K562 (cell line): ENCODE results near the gene SPEG. TPM values are rescaled to one million over a fixed set of nuclear protein-coding genes. Genes with fewer than 3 reads are reported as not detected.

Experiments used
- CHD2 ChIP-seq: IDR thresholded peaks from 2 replicates; pipeline ENCODE4 v1.6.1; 2011; ENCODE audit warnings: low read depth, low read length
- FIP1L1 ChIP-seq: fragments of 200-400 bp; formaldehyde crosslinking; IDR thresholded peaks from 2 replicates; pipeline ENCODE4 v1.6.1; 2018; ENCODE audit warnings: mild to moderate bottlenecking, low read depth, low read length; ENCODE audit not compliant: poor library complexity, severe bottlenecking
- GATAD2A ChIP-seq: fragments of 450-650 bp; IDR thresholded peaks from 2 replicates; pipeline ENCODE4 v1.6.1; 2017
- HNRNPLL ChIP-seq: fragments of 200-400 bp; formaldehyde crosslinking; IDR thresholded peaks from 2 replicates; pipeline ENCODE4 v1.6.1; 2017; ENCODE audit warnings: low read length, low read depth, mild to moderate bottlenecking; ENCODE audit not compliant: poor library complexity, severe bottlenecking
- L3MBTL2 ChIP-seq: fragments of 450-650 bp; IDR thresholded peaks from 2 replicates; pipeline ENCODE4 v1.6.1; 2016; ENCODE audit warnings: mild to moderate bottlenecking, moderate library complexity
- MIER1 ChIP-seq: fragments of 450-650 bp; IDR thresholded peaks from 2 replicates; pipeline ENCODE4 v1.6.1; 2016; ENCODE audit warnings: antibody characterized with exemption, mild to moderate bottlenecking, low read depth
- MTA2 ChIP-seq: fragments of 450-650 bp; IDR thresholded peaks from 2 replicates; pipeline ENCODE4 v1.6.1; 2016; ENCODE audit warnings: low read depth
- STAT5A ChIP-seq: IDR thresholded peaks from 2 replicates; pipeline ENCODE4 v1.6.1; 2012; ENCODE audit warnings: low read length, inconsistent platforms, borderline replicate concordance
- SUPT5H ChIP-seq: fragments of 450-650 bp; IDR thresholded peaks from 2 replicates; pipeline ENCODE4 v1.6.1; 2016
- TSC22D4 ChIP-seq: fragments of 450-650 bp; IDR thresholded peaks from 2 replicates; pipeline ENCODE4 v1.6.1; 2016; ENCODE audit warnings: missing genetic modification characterization, missing biosample characterization, control low read depth
- YBX1 ChIP-seq: fragments of 450-650 bp; IDR thresholded peaks from 2 replicates; pipeline ENCODE4 v1.7.1; 2016; ENCODE audit warnings: mild to moderate bottlenecking
- ZBTB1 ChIP-seq: sonication (generic); formaldehyde crosslinking; IDR thresholded peaks from 2 replicates; pipeline ENCODE4 v1.8.1; 2023; ENCODE audit warnings: missing genetic modification reagents, low read depth, mild to moderate bottlenecking, borderline replicate concordance
- ZNF134 ChIP-seq: fragments of 250-450 bp; sonication (Bioruptor Pico); conservative IDR thresholded peaks from 2 replicates; pipeline ENCODE4 v1.4.0; 2020
- ZNF212 ChIP-seq: fragments of 450-650 bp; formaldehyde crosslinking; IDR thresholded peaks from 2 replicates; pipeline ENCODE4 v1.4.0; 2020; ENCODE audit warnings: mild to moderate bottlenecking
- ZNF311 ChIP-seq: fragments of 250-450 bp; sonication (Bioruptor Pico); IDR thresholded peaks from 2 replicates; pipeline ENCODE4 v1.4.0; 2020; ENCODE audit warnings: mild to moderate bottlenecking, moderate library complexity
- polyA plus RNA-seq, 8 experiments: library from polyadenylated mRNA; depleted of rRNA in 4 of 8; stranded (reverse) in 5 of 8; unstranded in 3 of 8; fragments of >200 nt; fragmentation: Nextera tagmentation in 2 of 8; fragmentation: Illumina TruSeq in 1 of 8; extraction: Ambion mirVana in 2 of 8; extraction: Trizol in 1 of 8; gene quantifications; 2 replicates each; pipeline versions ENCODE4 v1.2.1 to v1.2.3, GENCODE V29; 2011 to 2014; ENCODE audit warnings: inconsistent platforms in 1 of 8, missing spikeins in 1 of 8
- total RNA-seq, 7 experiments: library from RNA; depleted of rRNA in 6 of 7; stranded (reverse); fragments of >200 nt in 6 of 7; fragmentation: Illumina TruSeq in 2 of 7; extraction: Trizol in 2 of 7; gene quantifications; 2 replicates each; pipeline versions ENCODE4 v1.2.1 to v1.2.3, GENCODE V29; 2011 to 2021; ENCODE audit warnings: low replicate concordance in 1 of 7
- TF ChIP-seq, protein P1 (sequence below): sonication (generic); formaldehyde crosslinking; IDR thresholded peaks from 2 replicates; pipeline ENCODE4 v1.8.0; 2022; ENCODE audit warnings: mild to moderate bottlenecking, low read depth, missing genetic modification reagents
- TF ChIP-seq, protein P2 (sequence below): fragments of 250-450 bp; sonication (Bioruptor Pico); IDR thresholded peaks from 2 replicates; pipeline ENCODE4 v1.5.0; 2021
- TF ChIP-seq, protein P3 (sequence below): fragments of 250-450 bp; sonication (Bioruptor Pico); IDR thresholded peaks from 2 replicates; pipeline ENCODE4 v1.4.0; 2020; ENCODE audit warnings: mild to moderate bottlenecking
- TF ChIP-seq, protein P4 (sequence below): fragments of 450-650 bp; IDR thresholded peaks from 2 replicates; pipeline ENCODE4 v1.7.1; 2018; ENCODE audit warnings: mild to moderate bottlenecking, low read depth; ENCODE audit not compliant: partially characterized antibody
- TF ChIP-seq, protein P5 (sequence below): fragments of 450-650 bp; formaldehyde crosslinking; IDR thresholded peaks from 2 replicates; pipeline ENCODE4 v1.4.0; 2020; ENCODE audit warnings: mild to moderate bottlenecking, moderate library complexity
- TF ChIP-seq, protein P6 (sequence below): fragments of 450-650 bp; formaldehyde crosslinking; IDR thresholded peaks from 2 replicates; pipeline ENCODE4 v1.4.0; 2020; ENCODE audit warnings: mild to moderate bottlenecking, moderate library complexity

The SPEG gene
- total and polyA plus RNA-seq, 9 of the 15 experiments (the other 6 are each of a cell fraction or from before 2014, with no cell fraction given): 0.49 to 8.7 (median 3.0) TPM

DNA sequence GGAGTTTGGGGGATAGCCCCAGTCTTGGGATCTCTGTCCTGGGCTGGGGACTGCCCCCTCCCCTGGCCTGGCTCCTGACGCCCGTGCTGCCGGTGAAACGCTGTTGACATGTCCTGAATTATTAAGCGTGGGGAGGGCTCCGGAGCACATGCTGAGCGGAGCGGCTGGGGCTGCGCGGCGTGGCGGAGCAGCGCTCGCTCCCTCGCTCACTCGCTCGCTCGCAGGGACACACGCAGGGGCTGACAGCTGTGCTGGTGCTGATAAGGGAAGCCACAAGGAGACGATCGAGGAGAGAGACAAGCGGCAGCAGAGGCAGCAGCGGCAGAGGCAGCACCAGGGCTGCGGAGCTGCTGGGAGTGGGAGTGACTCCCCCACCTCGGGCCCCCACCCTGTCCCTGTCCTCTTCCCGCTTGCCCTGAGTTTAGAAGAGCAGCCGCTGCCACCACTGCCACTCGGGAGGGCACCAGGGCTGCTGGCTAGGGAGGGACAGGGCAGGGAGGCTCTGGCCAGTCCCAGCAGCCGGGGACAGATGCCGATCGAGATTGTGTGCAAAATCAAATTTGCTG lies 79.6 kb downstream of the SPEG start, which contains the start of gene ASIC4 (continued):
- peak; percentile 93 for TF ChIP-seq L3MBTL2
- TF ChIP-seq YBX1: no peak
- TF ChIP-seq, protein P1, sequence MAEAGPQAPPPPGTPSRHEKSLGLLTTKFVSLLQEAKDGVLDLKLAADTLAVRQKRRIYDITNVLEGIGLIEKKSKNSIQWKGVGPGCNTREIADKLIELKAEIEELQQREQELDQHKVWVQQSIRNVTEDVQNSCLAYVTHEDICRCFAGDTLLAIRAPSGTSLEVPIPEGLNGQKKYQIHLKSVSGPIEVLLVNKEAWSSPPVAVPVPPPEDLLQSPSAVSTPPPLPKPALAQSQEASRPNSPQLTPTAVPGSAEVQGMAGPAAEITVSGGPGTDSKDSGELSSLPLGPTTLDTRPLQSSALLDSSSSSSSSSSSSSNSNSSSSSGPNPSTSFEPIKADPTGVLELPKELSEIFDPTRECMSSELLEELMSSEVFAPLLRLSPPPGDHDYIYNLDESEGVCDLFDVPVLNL (CRISPR knock-in tag): no peak
- TF ChIP-seq FIP1L1: no peak
- TF ChIP-seq GATAD2A: peak; percentile 93
- TF ChIP-seq ZBTB1 (CRISPR knock-in tag): no peak
- TF ChIP-seq HNRNPLL: no peak
- TF ChIP-seq, protein P2, sequence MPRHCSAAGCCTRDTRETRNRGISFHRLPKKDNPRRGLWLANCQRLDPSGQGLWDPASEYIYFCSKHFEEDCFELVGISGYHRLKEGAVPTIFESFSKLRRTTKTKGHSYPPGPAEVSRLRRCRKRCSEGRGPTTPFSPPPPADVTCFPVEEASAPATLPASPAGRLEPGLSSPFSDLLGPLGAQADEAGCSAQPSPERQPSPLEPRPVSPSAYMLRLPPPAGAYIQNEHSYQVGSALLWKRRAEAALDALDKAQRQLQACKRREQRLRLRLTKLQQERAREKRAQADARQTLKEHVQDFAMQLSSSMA (CRISPR knock-in tag): no peak
- peak; percentile 79 for TF ChIP-seq STAT5A
- TF ChIP-seq, protein P3, sequence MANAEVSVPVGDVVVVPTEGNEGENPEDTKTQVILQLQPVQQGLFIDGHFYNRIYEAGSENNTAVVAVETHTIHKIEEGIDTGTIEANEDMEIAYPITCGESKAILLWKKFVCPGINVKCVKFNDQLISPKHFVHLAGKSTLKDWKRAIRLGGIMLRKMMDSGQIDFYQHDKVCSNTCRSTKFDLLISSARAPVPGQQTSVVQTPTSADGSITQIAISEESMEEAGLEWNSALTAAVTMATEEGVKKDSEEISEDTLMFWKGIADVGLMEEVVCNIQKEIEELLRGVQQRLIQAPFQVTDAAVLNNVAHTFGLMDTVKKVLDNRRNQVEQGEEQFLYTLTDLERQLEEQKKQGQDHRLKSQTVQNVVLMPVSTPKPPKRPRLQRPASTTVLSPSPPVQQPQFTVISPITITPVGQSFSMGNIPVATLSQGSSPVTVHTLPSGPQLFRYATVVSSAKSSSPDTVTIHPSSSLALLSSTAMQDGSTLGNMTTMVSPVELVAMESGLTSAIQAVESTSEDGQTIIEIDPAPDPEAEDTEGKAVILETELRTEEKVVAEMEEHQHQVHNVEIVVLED: peak; percentile 83
- no peak for TF ChIP-seq SUPT5H
- TF ChIP-seq, protein P4, sequence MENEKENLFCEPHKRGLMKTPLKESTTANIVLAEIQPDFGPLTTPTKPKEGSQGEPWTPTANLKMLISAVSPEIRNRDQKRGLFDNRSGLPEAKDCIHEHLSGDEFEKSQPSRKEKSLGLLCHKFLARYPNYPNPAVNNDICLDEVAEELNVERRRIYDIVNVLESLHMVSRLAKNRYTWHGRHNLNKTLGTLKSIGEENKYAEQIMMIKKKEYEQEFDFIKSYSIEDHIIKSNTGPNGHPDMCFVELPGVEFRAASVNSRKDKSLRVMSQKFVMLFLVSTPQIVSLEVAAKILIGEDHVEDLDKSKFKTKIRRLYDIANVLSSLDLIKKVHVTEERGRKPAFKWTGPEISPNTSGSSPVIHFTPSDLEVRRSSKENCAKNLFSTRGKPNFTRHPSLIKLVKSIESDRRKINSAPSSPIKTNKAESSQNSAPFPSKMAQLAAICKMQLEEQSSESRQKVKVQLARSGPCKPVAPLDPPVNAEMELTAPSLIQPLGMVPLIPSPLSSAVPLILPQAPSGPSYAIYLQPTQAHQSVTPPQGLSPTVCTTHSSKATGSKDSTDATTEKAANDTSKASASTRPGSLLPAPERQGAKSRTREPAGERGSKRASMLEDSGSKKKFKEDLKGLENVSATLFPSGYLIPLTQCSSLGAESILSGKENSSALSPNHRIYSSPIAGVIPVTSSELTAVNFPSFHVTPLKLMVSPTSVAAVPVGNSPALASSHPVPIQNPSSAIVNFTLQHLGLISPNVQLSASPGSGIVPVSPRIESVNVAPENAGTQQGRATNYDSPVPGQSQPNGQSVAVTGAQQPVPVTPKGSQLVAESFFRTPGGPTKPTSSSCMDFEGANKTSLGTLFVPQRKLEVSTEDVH: no peak
- TF ChIP-seq, protein P5, sequence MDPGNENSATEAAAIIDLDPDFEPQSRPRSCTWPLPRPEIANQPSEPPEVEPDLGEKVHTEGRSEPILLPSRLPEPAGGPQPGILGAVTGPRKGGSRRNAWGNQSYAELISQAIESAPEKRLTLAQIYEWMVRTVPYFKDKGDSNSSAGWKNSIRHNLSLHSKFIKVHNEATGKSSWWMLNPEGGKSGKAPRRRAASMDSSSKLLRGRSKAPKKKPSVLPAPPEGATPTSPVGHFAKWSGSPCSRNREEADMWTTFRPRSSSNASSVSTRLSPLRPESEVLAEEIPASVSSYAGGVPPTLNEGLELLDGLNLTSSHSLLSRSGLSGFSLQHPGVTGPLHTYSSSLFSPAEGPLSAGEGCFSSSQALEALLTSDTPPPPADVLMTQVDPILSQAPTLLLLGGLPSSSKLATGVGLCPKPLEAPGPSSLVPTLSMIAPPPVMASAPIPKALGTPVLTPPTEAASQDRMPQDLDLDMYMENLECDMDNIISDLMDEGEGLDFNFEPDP: no peak
- TF ChIP-seq ZNF311 (CRISPR knock-in tag): no peak
- TF ChIP-seq, protein P6, sequence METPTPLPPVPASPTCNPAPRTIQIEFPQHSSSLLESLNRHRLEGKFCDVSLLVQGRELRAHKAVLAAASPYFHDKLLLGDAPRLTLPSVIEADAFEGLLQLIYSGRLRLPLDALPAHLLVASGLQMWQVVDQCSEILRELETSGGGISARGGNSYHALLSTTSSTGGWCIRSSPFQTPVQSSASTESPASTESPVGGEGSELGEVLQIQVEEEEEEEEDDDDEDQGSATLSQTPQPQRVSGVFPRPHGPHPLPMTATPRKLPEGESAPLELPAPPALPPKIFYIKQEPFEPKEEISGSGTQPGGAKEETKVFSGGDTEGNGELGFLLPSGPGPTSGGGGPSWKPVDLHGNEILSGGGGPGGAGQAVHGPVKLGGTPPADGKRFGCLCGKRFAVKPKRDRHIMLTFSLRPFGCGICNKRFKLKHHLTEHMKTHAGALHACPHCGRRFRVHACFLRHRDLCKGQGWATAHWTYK (CRISPR knock-in tag): peak; percentile 89
- TF ChIP-seq MIER1: no peak
- TF ChIP-seq TSC22D4: no peak
- TF ChIP-seq ZNF134 (CRISPR knock-in tag): 0 out of 2 replicates have a peak, but pooled peaks have one; percentile 39
- peak; percentile 97 for TF ChIP-seq ZNF212 (CRISPR knock-in tag)
- 0 out of 2 replicates have a peak, but pooled peaks have one; percentile 13 for TF ChIP-seq CHD2
- TF ChIP-seq MTA2: peak; percentile 92
